PC-9 (cell line): Measurements from ENCODE around the gene ODF2. TPM values are rescaled to one million over a fixed set of nuclear protein-coding genes. Genes with fewer than 3 reads are reported as not detected.
A peak's percentile ranks its signal among the peaks of the same experiment; 100 is the strongest.

Experiments
- BruUV-seq: library from RNA; stranded (reverse); fragments of 400-500 nt; replicated peaks from 2 replicates; lab custom pipeline; 2021; lab: Mats Ljungman, UMichigan
- CTCF ChIA-PET: fragments of 300-600 bp; sonication (Branson Sonifier 250); formaldehyde crosslinking; loops from one replicate; lab custom pipeline; 2022; ENCODE audit warnings: antibody characterized with exemption; lab: Charles Lee
- POLR2A ChIA-PET: fragments of 300-600 bp; sonication (Branson Sonifier 250); formaldehyde crosslinking; loops from one replicate; lab custom pipeline; 2022; ENCODE audit warnings: antibody characterized with exemption; ENCODE audit not compliant: unreplicated experiment; lab: Charles Lee
- DNase-seq, 2 experiments: peaks; one replicate each; pipeline versions ENCODE4 v3.0.0 to v3.0.0-alpha.2; 2015 to 2022; ENCODE audit warnings: mixed read lengths in 1 of 2
- H2AFZ ChIP-seq: fragments of 200-600 bp; sonication (generic); 2 replicates; pipeline ENCODE4 v1.8.1; 2017; ENCODE audit warnings: antibody characterized with exemption
- H3F3A ChIP-seq: fragments of 200-600 bp; sonication (generic); 2 replicates; pipeline ENCODE4 v1.8.1; 2017; ENCODE audit warnings: antibody characterized with exemption, mild to moderate bottlenecking, low read depth; ENCODE audit not compliant: insufficient read depth
- H3K27ac ChIP-seq: fragments of 200-600 bp; sonication (generic); 2 replicates; pipeline ENCODE4 v1.6.1; 2016; ENCODE audit warnings: mixed run types
- H3K27me3 ChIP-seq: fragments of 200-600 bp; sonication (generic); 2 replicates; pipeline ENCODE4 v1.6.1; 2016; ENCODE audit warnings: low read depth, mixed run types; ENCODE audit not compliant: insufficient read depth
- H3K36me3 ChIP-seq: fragments of 200-600 bp; sonication (generic); 2 replicates; pipeline ENCODE4 v1.6.1; 2016; ENCODE audit warnings: low read depth, mixed run types
- H3K4me1 ChIP-seq: fragments of 200-600 bp; sonication (generic); replicated peaks from 2 replicates; pipeline ENCODE4 v1.6.1; 2016; ENCODE audit warnings: mixed run types; ENCODE audit not compliant: insufficient read depth
- H3K4me2 ChIP-seq: fragments of 200-600 bp; sonication (generic); 2 replicates; pipeline ENCODE4 v1.6.1; 2017; ENCODE audit warnings: mixed run types
- H3K4me3 ChIP-seq: fragments of 200-600 bp; sonication (generic); 2 replicates; pipeline ENCODE4 v1.6.1; 2016; ENCODE audit warnings: mixed run types
- H3K79me2 ChIP-seq: fragments of 200-600 bp; sonication (generic); 2 replicates; pipeline ENCODE4 v1.6.1; 2017; ENCODE audit warnings: low read depth, mixed run types
- H3K9me2 ChIP-seq: fragments of 200-600 bp; sonication (generic); 2 replicates; pipeline ENCODE4 v1.8.1; 2017; ENCODE audit warnings: mild to moderate bottlenecking; ENCODE audit not compliant: insufficient read depth
- H3K9me3 ChIP-seq: fragments of 200-600 bp; sonication (generic); 2 replicates; pipeline ENCODE4 v1.8.1; 2016; ENCODE audit warnings: low read depth; ENCODE audit not compliant: insufficient read depth
- H4K20me1 ChIP-seq: fragments of 200-600 bp; sonication (generic); 2 replicates; pipeline ENCODE4 v1.8.1; 2017; ENCODE audit not compliant: insufficient read depth
- EZH2 ChIP-seq: fragments of 200-600 bp; sonication (generic); IDR thresholded peaks from 2 replicates; pipeline ENCODE4 v1.8.0; 2017; ENCODE audit warnings: antibody characterized with exemption, low read depth
- intact Hi-C: fragments of 100-400 bp; cut with micrococcal nuclease; formaldehyde crosslinking; loops from one replicate; pipeline ENCODE4 v1.10.0; 2022; ENCODE audit not compliant: unreplicated experiment
- total RNA-seq: library from RNA; stranded (reverse); gene quantifications from 2 replicates; pipeline ENCODE4 v1.2.3, GENCODE V29; 2021
- TF ChIP-seq, protein P1 (sequence below): fragments of 200-600 bp; sonication (generic); conservative IDR thresholded peaks from 2 replicates; pipeline ENCODE4 v1.6.1; 2017; ENCODE audit warnings: mixed run types, antibody characterized with exemption, mild to moderate bottlenecking, moderate library complexity

Gene ODF2
- total RNA-seq, 1 experiment from 2014 or later: 58.2 TPM

DNA sequence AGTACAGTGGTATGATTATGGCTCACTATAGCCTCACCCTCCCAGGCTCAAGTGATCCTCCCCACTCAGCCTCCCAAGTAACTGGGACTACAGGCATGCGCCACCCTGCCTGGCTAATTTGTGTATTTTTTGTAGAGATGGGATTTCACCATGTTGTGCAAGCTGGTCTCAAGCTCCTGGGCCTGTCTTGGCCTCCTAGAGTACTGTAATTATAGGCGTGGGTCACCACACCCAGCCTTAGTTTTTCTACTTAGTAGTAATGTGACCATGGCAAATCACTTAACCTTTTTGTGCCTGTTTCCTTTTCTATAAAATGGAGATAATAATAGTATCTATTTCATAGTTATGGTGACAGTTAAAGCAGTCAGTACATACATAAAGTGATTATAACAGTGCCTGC, 70.9 kb downstream of the ODF2 start:
- Histone ChIP-seq H4K20me1 (no peaks in the 10 kb centered on the region), H3F3A (0 out of 2 replicates have a peak, but pooled peaks cover 7% of the 10 kb centered on the region), H3K4me3 (no peak overlapping the region), H3K9me2 (no peaks in the 10 kb centered on the region), H3K79me2 (no peaks in the 10 kb centered on the region), H3K27ac (no peak overlapping the region), H3K27me3 (no peaks in the 10 kb centered on the region), H2AFZ (no peak overlapping the region), H3K9me3 (no peaks in the 10 kb centered on the region), H3K4me2 (no peak overlapping the region), H3K4me1 (no peaks in the 10 kb centered on the region), H3K36me3 (peaks cover 30% of the 10 kb centered on the region)
- ChIA-PET CTCF (no interaction called here), POLR2A (no interaction called here)
- TF ChIP-seq, protein P1, sequence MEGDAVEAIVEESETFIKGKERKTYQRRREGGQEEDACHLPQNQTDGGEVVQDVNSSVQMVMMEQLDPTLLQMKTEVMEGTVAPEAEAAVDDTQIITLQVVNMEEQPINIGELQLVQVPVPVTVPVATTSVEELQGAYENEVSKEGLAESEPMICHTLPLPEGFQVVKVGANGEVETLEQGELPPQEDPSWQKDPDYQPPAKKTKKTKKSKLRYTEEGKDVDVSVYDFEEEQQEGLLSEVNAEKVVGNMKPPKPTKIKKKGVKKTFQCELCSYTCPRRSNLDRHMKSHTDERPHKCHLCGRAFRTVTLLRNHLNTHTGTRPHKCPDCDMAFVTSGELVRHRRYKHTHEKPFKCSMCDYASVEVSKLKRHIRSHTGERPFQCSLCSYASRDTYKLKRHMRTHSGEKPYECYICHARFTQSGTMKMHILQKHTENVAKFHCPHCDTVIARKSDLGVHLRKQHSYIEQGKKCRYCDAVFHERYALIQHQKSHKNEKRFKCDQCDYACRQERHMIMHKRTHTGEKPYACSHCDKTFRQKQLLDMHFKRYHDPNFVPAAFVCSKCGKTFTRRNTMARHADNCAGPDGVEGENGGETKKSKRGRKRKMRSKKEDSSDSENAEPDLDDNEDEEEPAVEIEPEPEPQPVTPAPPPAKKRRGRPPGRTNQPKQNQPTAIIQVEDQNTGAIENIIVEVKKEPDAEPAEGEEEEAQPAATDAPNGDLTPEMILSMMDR: no peak
- no peak for TF ChIP-seq EZH2
- no TSS peak for BruUV-seq
- intact Hi-C loops: no loop called here
- no peak for DNase-seq

DNA sequence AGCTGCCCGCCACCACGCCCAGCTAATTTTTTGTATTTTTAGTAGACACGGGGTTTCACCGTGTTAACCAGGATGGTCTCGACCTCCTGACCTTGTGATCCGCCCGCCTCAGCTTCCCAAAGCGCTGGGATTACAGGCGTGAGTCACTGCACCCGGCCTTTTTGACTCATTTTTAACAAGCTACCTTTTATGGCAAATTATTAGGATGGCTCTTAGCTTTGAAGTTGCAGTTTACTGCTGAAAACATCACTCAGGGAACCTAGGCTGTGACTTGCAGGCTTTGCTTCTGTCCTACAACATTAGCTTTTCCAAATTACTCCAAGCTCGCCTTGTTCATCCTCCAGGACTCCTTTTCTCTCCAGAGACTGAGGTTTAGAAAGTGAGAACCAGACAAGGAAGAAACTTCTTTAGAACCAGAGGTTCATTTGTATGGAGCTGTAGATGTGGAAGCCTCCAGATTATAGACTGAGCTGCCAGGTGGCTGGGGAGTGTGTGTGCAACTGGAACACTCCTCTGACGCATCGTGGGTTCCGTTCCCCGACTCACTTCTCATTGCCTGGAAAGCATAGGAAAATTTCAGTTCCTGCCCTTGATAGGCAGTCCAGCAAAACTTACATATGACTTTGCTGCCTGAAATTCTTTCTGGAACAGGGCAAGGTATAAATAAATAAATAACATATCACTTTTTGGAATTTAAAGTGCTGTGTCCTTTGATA, 72.8 kb downstream of the ODF2 start:
- POLR2A ChIA-PET: no interaction called here
- Histone ChIP-seq H3K4me1 (no peaks in the 10 kb centered on the region), H3K9me2 (no peaks in the 10 kb centered on the region), H3F3A (0 out of 2 replicates have a peak, but pooled peaks cover 7% of the 10 kb centered on the region), H3K4me2 (no peak overlapping the region), H4K20me1 (no peaks in the 10 kb centered on the region), H3K36me3 (peaks cover 22% of the 10 kb centered on the region), H3K27ac (0 out of 2 replicates have a peak overlapping the region, but pooled peaks have one; percentile 4), H2AFZ (no peak overlapping the region), H3K9me3 (no peaks in the 10 kb centered on the region), H3K27me3 (no peaks in the 10 kb centered on the region), H3K4me3 (no peak overlapping the region), H3K79me2 (no peaks in the 10 kb centered on the region)
- DNase-seq: no peak
- BruUV-seq: no TSS peak
- intact Hi-C loops: no loop called here
- no peak for TF ChIP-seq EZH2
- TF ChIP-seq, protein P1: no peak
- CTCF ChIA-PET: no interaction called here

DNA sequence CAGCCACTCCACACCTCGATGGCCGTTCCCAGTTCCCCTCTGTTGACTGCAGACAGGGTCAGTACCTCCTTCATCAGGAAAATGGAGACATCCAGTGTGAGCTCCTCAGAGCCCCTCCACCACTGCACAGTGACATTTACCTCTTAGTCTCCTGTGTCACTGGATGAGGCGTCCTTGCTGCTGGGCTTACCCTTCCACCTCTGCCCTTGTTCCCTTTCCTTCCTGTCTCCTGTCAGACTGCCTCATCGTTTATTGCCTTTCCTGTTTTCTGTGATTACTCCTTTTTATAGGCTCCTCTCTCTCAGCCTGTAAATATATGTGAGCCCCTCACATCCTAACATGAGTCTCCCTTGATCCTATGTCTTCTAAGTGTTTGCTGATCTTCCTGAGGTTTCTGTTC, 73.4 kb downstream of the ODF2 start:
- Histone ChIP-seq H3K27ac (no peak overlapping the region), H3K9me2 (no peaks in the 10 kb centered on the region), H3K4me1 (no peaks in the 10 kb centered on the region), H3F3A (0 out of 2 replicates have a peak, but pooled peaks cover 5% of the 10 kb centered on the region), H4K20me1 (no peaks in the 10 kb centered on the region), H3K4me3 (no peak overlapping the region), H3K4me2 (no peak overlapping the region), H3K79me2 (no peaks in the 10 kb centered on the region), H3K36me3 (peaks cover 22% of the 10 kb centered on the region), H3K9me3 (no peaks in the 10 kb centered on the region), H2AFZ (no peak overlapping the region), H3K27me3 (no peaks in the 10 kb centered on the region)
- TF ChIP-seq, protein P1: no peak
- TF ChIP-seq EZH2: no peak
- DNase-seq: no peak
- intact Hi-C loops: no loop called here
- BruUV-seq: no TSS peak
- CTCF ChIA-PET: no interaction called here
- POLR2A ChIA-PET: no interaction called here
